ENCODE data around the gene HMCN2.

Gene HMCN2

GRCh38 chr9:130371196-130371966 lies 105.8 kb downstream of the HMCN2 start:
- no peak for DNase-seq

- no peak for DNase-seq
Observed at GRCh38 chr9:130372057-130372456, 106.5 kb downstream of the HMCN2 start.

DNA sequence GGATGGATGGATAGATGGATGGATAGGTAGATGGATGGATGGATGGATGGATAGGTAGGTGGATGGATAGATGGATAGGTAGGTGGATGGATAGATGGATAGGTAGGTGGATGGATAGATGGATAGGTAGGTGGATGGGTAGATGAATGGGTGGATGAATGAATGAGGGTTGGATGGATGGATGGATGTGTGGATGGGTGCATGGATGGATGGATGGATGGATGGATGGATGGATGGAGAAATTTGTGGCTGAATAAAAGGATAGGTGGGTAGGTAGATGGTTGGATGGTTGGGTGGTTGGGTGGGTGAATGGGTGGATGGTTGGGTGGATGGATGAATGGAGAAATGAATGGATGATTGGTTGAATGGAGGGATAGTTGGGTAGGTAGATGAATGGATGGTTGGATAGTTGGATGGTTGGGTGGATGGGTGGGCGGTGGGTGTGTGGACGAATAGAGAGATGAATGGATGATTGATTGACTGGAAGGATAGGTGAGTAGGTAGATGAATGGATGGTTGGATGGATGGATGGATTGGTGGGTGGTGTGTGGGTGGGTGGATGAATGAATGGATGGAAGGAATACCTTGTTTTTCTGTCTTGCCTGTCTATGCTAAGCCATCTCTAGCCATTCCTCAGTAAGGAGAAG lies 108.2 kb downstream of the HMCN2 start:
- no peak for DNase-seq

DNA sequence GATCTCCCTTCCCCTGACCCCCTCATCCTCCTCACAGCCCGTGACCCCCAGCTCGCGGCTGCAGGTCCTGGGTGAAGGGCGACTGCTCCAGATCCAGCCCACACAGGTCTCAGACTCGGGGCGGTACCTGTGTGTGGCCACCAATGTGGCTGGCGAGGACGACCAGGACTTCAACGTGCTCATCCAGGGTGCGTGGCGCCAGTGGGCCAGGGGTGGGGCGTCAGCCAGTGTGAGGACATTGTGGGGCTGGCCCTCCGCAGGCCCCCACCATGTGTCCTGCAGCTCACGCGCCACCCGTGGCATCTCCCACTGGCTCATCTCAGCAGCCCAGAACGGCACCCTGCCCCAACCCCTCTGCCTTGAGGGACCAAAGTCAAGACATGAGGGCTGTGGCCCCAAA lies 112.1 kb downstream of the HMCN2 start:
- no peak for DNase-seq

DNA sequence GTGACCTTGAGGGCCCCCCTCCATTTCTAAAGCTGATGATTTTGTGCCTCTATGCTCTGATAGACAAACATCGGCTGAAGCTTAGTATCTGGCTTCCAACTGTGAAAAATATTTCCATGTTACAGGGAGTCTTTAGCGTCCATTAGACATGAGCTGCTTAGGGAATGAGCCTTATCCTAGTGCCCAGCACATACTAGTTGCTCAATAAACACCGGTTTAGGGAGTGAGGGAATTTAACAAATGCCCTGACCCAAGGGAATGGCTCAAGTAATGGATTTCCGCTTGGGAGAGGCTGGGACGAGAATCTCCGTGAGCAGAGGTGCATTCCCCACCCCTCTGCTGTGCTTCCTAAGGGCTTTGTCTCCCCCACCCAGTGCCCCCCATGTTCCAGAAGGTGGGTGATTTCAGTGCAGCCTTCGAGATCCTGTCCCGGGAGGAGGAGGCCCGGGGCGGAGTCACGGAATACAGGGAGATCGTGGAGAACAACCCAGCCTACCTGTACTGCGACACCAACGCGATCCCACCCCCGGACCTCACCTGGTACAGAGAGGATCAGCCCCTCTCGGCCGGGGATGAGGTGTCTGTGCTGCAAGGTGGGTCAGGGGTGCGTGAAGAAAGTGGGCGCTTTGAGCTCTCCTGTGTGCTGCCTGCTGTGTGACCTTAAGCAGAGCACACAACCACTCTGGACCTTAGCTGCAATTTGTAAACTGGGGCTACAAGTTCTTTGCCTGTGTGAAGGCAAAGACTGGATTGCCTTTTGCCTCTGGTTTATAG lies 113.5 kb downstream of the HMCN2 start:
- no peak for DNase-seq

GRCh38 chr9:130379649-130379970 lies 114.0 kb downstream of the HMCN2 start:
- DNase-seq = no peak

- no peak for DNase-seq
Observed at GRCh38 chr9:130380920-130381469, 115.4 kb downstream of the HMCN2 start.

- no peak for DNase-seq
Observed at GRCh38 chr9:130381660-130382059, 116.1 kb downstream of the HMCN2 start.

DNA sequence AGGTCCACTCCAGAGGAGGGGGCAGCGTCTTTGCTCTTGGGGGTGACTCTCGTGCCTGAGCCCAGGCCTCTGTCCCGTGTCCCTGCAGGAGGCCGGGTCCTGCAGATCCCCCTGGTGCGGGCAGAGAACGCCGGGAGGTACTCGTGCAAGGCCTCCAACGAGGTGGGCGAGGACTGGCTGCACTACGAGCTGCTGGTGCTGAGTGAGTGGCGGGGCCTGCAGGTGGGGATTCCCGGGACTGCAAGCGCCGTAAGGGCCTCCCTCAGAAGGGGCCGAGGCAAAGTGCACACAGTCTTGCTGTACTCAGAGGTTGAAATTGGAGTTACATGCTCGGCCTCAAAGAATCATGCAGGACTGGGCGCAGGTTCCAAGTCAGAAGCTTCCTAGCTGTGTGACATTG lies 116.5 kb downstream of the HMCN2 start:
- DNase-seq = no peak

DNA sequence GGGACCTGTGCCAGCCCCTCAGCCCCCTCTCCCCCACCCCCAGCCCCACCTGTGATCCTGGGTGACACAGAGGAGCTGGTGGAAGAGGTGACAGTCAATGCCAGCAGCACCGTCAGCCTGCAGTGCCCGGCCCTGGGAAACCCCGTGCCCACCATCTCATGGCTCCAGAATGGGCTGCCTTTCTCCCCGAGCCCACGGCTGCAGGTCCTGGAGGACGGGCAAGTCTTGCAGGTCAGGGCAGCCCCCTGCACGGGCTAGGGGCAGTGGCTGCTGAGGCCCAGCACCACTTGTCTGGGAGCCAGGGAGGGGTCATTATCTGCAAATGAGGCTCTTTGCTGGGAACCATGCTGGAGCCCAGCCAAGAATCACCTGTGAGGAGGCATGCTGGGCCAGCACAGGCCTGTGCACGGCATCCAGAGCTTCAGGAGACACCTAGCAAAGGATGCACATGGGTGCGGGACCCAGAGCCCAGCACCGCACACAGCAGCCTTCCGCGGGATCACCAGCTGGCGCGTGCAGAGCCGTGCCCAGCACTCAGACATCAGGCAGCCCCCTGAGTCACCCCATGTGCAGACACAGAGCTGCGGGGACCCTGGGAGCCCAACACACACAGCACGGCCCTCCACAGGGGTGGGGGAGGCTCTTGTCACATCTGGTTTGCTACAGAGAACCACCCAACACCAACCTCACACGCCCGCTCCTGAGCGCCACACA lies 117.2 kb downstream of the HMCN2 start:
- DNase-seq = no peak

DNA sequence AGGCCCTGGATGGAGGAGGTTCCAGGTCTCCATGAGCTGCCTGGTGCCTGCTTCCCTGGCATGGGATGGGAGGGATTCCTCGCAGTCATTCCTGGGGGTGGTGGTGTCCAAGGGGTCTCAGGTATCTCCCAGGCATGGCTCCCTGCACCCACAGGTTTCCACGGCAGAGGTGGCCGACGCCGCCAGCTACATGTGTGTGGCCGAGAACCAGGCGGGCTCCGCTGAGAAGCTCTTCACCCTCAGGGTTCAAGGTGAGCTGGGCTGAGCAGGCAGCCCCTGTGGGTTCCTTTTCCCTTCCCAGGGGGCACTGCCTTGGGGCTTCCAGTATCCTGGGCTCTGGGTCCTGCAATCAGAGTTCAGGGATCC lies 117.8 kb downstream of the HMCN2 start:
- no peak for DNase-seq

GRCh38 chr9:130383979-130384676 lies 118.6 kb downstream of the HMCN2 start:
- no peak for DNase-seq

DNA sequence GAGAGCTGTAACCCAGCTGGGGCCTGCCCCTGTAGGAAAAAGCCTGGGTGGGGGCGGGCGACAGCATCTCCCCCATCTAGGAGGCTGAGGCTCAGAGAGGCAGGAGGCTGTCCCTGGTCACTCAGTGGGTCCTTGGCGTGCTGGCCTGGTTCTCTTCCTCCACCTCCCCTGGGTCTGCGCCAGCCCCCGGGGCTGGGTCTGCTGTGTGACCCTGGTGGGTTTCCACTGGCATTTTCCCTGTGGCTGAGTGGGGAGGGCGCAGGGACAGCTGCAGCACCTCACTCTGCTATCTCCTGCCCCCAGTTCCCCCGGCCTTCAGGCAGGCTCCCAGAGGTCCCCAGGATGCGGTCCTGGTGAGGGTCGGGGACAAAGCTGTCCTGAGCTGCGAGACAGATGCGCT lies 119.7 kb downstream of the HMCN2 start:
- no peak for DNase-seq

GRCh38 chr9:130387398-130387797 lies 121.8 kb downstream of the HMCN2 start:
- DNase-seq = no peak

DNA sequence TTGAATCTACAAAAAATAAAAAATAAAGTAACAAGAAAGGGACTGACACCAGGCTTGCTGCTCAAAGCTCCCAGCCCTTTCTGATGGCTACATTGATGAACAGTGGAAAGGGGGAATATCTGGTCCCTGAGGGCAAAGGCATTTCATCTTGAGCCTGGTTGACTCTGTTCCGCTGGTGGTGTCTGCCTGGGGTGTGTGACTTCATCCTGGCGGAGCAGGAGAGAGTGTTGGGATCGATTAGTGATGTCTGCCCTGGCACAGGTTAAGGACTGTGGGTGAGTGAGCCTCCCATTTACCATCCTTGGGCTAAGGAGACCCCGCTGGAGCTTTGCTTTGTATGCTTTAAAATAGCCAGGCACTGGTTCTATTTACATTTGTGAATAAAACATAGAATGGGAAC lies 122.3 kb downstream of the HMCN2 start:
- no peak for DNase-seq

- no peak for DNase-seq
Observed at GRCh38 chr9:130390390-130390789, 124.8 kb downstream of the HMCN2 start.

GRCh38 chr9:130390986-130391385 lies 125.4 kb downstream of the HMCN2 start:
- DNase-seq = no peak

DNA sequence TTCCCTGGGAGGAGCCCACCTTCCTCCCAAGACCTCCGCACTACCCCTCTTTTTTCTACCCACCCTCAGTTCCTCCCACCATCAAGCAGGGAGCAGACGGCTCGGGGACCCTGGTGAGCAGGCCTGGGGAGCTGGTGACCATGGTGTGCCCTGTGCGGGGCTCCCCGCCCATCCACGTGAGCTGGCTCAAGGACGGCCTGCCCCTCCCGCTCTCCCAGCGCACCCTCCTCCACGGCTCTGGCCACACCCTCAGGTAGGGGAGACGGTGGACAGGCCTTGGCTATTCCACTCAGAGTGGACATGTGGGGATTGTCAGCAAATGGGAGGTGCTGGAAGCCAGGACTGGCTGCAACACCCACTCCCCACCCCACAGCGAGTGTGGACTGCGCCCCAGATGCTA lies 126.3 kb downstream of the HMCN2 start:
- DNase-seq = no peak

DNA sequence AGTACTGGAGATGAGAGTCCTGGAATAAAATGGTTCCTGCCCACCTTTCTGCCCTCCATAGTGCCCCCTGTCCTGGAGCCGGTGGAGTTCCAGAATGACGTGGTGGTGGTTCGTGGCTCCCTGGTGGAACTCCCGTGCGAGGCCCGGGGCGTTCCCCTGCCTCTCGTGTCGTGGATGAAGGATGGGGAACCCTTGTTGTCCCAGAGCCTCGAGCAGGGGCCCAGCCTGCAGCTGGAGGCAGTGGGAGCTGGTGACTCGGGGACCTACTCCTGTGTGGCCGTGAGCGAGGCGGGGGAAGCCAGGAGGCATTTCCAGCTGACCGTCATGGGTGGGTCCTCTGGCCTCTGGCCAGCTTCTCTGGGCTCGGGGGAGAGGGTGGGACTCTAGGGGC lies 128.1 kb downstream of the HMCN2 start:
- no peak for DNase-seq

GRCh38 chr9:130394320-130394719 lies 128.8 kb downstream of the HMCN2 start:
- DNase-seq = no peak

GRCh38 chr9:130394814-130395470 lies 129.4 kb downstream of the HMCN2 start:
- DNase-seq = no peak

GRCh38 chr9:130395810-130396435 lies 130.4 kb downstream of the HMCN2 start:
- no peak for DNase-seq

Measured in stimulated activated CD4-positive, alpha-beta T cell treated with anti-CD3 and anti-CD28 coated beads, Interleukin-15, amount 100 ng/mL, for 24 hours (primary cell).